Heart right ventricle (tissue), 16 donors: ENCODE measurements around the gene TARS2. TPM values are rescaled to one million over a fixed set of nuclear protein-coding genes. Genes with fewer than 3 reads are reported as not detected.

ENCODE experiments used
- ATAC-seq, 8 donors: fragments of 200-7000 bp; cut with Tn5 transposase; one replicate each; pipeline ENCODE4 v1.9.1; 2020; ENCODE audit warnings: mild to moderate bottlenecking in 8 of 8, moderate library complexity in 8 of 8, moderate number of reproducible peaks in 1 of 8
- DNase-seq, 2 donors: peaks; one replicate each; pipeline ENCODE4 v3.0.0-alpha.2; 2020
- H3K27ac ChIP-seq, 10 donors: fragments of 200-600 bp; sonication (generic) in 2 of 10; one replicate each; pipeline versions ENCODE4 v1.5.0 to v1.8.0; 2020 to 2022; ENCODE audit warnings: mild to moderate bottlenecking in 3 of 10
- H3K27me3 ChIP-seq, 7 donors: fragments of 200-600 bp; one replicate each; pipeline ENCODE4 v1.8.0; 2021 to 2022; ENCODE audit warnings: mild to moderate bottlenecking in 2 of 7
- H3K36me3 ChIP-seq, 9 donors: fragments of 200-600 bp; sonication (generic) in 1 of 9; one replicate each; pipeline versions ENCODE4 v1.5.0 to v1.8.0; 2020 to 2022; ENCODE audit warnings: mild to moderate bottlenecking in 2 of 9
- H3K4me1 ChIP-seq, 9 donors: fragments of 200-600 bp; sonication (generic) in 1 of 9; one replicate each; pipeline versions ENCODE4 v1.5.0 to v1.8.0; 2020 to 2022; ENCODE audit warnings: mild to moderate bottlenecking in 4 of 9
- H3K4me3 ChIP-seq, 10 donors: fragments of 200-600 bp; sonication (generic) in 2 of 10; one replicate each; pipeline versions ENCODE4 v1.5.0 to v1.8.0; 2020 to 2022; ENCODE audit warnings: mild to moderate bottlenecking in 7 of 10, moderate library complexity in 2 of 10
- H3K9me3 ChIP-seq, 11 donors: fragments of 200-600 bp in 10 of 11; sonication (generic) in 2 of 11; one replicate each; pipeline versions ENCODE4 v1.5.0 to v1.8.0; 2013 to 2022; ENCODE audit warnings: mild to moderate bottlenecking in 2 of 11, control low read depth in 1 of 11, moderate library complexity in 1 of 11
- CTCF ChIP-seq, 9 donors: fragments of 200-600 bp; sonication (generic) in 2 of 9; IDR thresholded peaks; one replicate each; pipeline versions ENCODE4 v1.5.0 to v1.8.0; 2021 to 2022; ENCODE audit warnings: antibody characterized with exemption in 9 of 9, mild to moderate bottlenecking in 5 of 9, moderate library complexity in 1 of 9
- WGBS, 2 donors: extraction: QIAGEN DNeasy Blood & Tissue Kit; methylation state at CpG; one replicate each; pipeline ENCODE4 v1.1.7; 2013; ENCODE audit warnings: inconsistent platforms in 1 of 2; 5-methylcytosine and 5-hydroxymethylcytosine counted together
- intact Hi-C, 10 donors: fragments of 100-400 bp; cut with DNase I; formaldehyde crosslinking; loops; one replicate each; pipeline versions ENCODE4 v1.11.1 to v1.14.2; 2022
- polyA plus RNA-seq, 2 donors: library from polyadenylated mRNA; stranded (reverse); fragments of 200-250 nt; gene quantifications; one replicate each; pipeline ENCODE4 v1.2.3, GENCODE V29; 2013
- total RNA-seq, 10 donors: library from RNA; stranded (reverse); fragmentation: NEBNext Ultra II Directional in 3 of 10; extraction: Animal tissue kit (Norgen Biotek cat#: 25700) in 3 of 10; gene quantifications; one replicate each; pipeline versions ENCODE4 v1.2.1 to v1.2.4, GENCODE V29; 2021 to 2023
- donor health status: Arrhythmogenic right ventricular cardiomyopathy.
- donor health status: ischemic (EF 13 %, LVEDD 7.1; RV severe dilation, severe dysfunction).
- donor health status: healthy with polysubstance abuse.
- donor health status: DM: no; HTN: yes; CAD: no.
- donor health status: DM: no; HTN: no; CAD: no.
- donor health status: ischemic (EF 25% LVEDD 6.9; RV normal size, moderate dysfunction).
- donor health status: ischemic (EF 25% LVEDD 5.7; RV mildly dilated, moderate dysfunction).
- donor health status: healthy.
- donor health status: DM: yes; HTN: yes; CAD: no.
- donor health status: Ischemic cardiomyopathy.
- donor health status: ischemic (EF 35%, LVEDD 5.7; RV mildly dilated, moderate dysfunction).
- donor health status: nonischemic (EF 11% LVEDD 7.7; RV severe dilation, severe dysfunction).
- donor health status: DM: yes; HTN: yes; CAD: no.
- donor health status: PGD.
- donor health status: ischemic (EF 29% LVEDD 5.4; RV normal size, mild dysfunction).
- donor health status: nonischemic (EF 23%, LVEDD 6.1; RV moderate dilation, normal function).

TARS2 gene
- total and polyA plus RNA-seq, 12 donors = 19.1 to 44.4 (median 34.0) TPM

GRCh38 chr1:150553392-150554085 is 66.3 kb downstream of the TARS2 start:
- H3K27ac ChIP-seq = peak overlapping the region in 2 of 10 donors; percentile 87 to 94
- no peak for TF ChIP-seq CTCF (IDR thresholded peaks at IDR 0.05)
- intact Hi-C loops = loop anchor here in 3 of 10 donors (10.0 kb wide), 2 partner anchors 251 to 261 kb away; partner anchors contain the start of gene CTSK (in 1 of the 3)
- no peaks in the 10 kb centered on the region for H3K27me3 ChIP-seq
- DNase-seq = no peak
- no peak for ATAC-seq
- H3K4me3 ChIP-seq = no peak overlapping the region
- no peaks in the 10 kb centered on the region for H3K9me3 ChIP-seq
- peaks cover 14 to 56% (median 42%) of the 10 kb centered on the region in 9 donors for H3K4me1 ChIP-seq
- peaks cover 0 to 41% (median 0%) of the 10 kb centered on the region in 9 donors for H3K36me3 ChIP-seq
- 87 to 91% methylated on average over 23 of the region's 23 CpGs for WGBS, 2 donors

GRCh38 chr1:150554086-150554452 is 66.8 kb downstream of the TARS2 start:
- intact Hi-C loops = loop anchor here in 3 of 10 donors (10.0 kb wide), 2 partner anchors 251 to 261 kb away; partner anchors contain the start of gene CTSK (in 1 of the 3)
- ATAC-seq (no peak), DNase-seq (no peak)
- TF ChIP-seq CTCF (IDR thresholded peaks at IDR 0.05) = no peak
- H3K27me3 ChIP-seq = no peaks in the 10 kb centered on the region
- H3K4me3 ChIP-seq = no peak overlapping the region
- peaks cover 16 to 59% (median 48%) of the 10 kb centered on the region in 9 donors for H3K4me1 ChIP-seq
- H3K27ac ChIP-seq = no peak overlapping the region
- WGBS, 2 donors = 95% methylated on average over 8 of the region's 8 CpGs
- peaks cover 0 to 46% (median 0%) of the 10 kb centered on the region in 9 donors for H3K36me3 ChIP-seq
- no peaks in the 10 kb centered on the region for H3K9me3 ChIP-seq

DNA sequence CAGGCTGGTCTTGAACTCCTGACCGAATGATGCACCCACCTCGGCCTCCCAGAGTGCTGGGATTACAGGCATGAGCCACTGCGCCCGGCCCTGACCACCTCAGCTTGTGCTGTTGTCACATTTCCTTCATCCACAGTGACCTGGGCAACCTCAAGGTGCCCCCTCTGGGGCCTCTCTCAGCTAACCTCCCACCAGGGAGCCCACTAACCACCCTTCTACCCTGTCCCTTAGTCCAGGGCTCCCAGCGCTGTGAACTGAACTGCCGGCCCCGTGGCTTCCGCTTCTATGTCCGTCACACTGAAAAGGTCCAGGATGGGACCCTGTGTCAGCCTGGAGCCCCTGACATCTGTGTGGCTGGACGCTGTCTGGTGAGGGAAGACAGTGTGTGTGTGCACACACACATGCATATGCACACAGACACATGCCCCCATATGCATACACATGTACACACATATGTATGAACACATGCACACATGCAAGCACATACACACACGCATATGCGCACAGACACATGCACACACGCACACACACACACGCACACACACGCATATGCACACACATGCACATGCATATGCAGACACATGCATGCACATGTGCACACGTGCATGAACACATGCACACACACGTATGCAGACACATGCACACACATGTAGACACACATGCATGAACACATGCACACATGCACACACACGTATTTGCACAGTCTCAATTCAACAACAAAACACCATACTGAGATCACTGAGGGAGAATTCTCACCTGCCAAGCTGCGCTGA is 68.2 kb downstream of the TARS2 start:
- TF ChIP-seq CTCF (IDR thresholded peaks at IDR 0.05) = no peak
- no peak overlapping the region for H3K4me3 ChIP-seq
- DNase-seq (no peak), ATAC-seq (no peak)
- 87 to 89% methylated on average over 19 of the region's 19 CpGs for WGBS, 2 donors
- H3K27me3 ChIP-seq = no peaks in the 10 kb centered on the region
- peaks cover 25 to 61% (median 49%) of the 10 kb centered on the region in 9 donors for H3K4me1 ChIP-seq
- H3K27ac ChIP-seq = no peak overlapping the region
- no peaks in the 10 kb centered on the region for H3K9me3 ChIP-seq
- intact Hi-C loops = loop anchor here in 3 of 10 donors (10.0 kb wide), 2 partner anchors 249 to 259 kb away; partner anchors contain the start of gene CTSK (in 1 of the 3)
- peaks cover 0 to 46% (median 0%) of the 10 kb centered on the region in 9 donors for H3K36me3 ChIP-seq
